ENCODE measurements around the gene DGCR2.

DNA sequence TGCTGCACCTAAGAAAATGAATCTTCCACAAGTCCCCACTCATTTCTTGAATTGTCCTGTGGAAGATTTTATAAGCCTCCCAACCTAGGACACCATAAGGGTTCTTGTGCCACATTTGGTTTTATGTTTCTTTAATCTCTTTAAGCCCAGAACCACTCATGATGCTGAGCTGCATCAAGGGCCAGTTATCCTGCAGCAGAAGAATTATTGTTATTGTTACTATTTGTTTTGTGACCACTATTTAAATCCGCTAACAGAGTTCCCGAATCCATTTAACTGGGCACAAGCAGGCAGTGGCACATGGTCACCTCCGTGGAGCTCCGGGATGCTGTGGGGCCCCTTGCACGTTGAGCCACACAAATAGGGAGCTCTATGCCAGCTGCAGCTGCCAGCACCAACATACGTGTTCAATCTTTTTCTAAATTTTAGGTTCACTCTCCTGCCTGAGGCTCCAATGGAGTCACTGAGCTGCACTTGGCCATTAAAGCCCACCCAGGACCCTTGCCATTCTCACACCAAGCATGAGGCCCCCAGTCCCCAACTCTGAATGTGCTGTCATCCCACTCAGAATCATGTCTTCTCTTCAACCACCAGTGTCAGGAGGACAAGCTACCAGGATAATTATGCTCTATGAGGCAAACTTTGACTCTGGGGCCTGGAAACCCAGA lies 60.6 kb downstream of the DGCR2 start:
- TF ChIP-seq, protein P1, sequence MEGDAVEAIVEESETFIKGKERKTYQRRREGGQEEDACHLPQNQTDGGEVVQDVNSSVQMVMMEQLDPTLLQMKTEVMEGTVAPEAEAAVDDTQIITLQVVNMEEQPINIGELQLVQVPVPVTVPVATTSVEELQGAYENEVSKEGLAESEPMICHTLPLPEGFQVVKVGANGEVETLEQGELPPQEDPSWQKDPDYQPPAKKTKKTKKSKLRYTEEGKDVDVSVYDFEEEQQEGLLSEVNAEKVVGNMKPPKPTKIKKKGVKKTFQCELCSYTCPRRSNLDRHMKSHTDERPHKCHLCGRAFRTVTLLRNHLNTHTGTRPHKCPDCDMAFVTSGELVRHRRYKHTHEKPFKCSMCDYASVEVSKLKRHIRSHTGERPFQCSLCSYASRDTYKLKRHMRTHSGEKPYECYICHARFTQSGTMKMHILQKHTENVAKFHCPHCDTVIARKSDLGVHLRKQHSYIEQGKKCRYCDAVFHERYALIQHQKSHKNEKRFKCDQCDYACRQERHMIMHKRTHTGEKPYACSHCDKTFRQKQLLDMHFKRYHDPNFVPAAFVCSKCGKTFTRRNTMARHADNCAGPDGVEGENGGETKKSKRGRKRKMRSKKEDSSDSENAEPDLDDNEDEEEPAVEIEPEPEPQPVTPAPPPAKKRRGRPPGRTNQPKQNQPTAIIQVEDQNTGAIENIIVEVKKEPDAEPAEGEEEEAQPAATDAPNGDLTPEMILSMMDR (IDR thresholded peaks at IDR 0.05) = no peak
- TF ChIP-seq POLR2A (IDR thresholded peaks at IDR 0.05) = no peak
